ENCODE data around the gene JARID2. TPM values are rescaled to one million over a fixed set of nuclear protein-coding genes. Genes with fewer than 3 reads are reported as not detected.

The JARID2 gene
- total and polyA plus RNA-seq, 8 donors: 2.4 to 42.6 (median 11.5) TPM

DNA sequence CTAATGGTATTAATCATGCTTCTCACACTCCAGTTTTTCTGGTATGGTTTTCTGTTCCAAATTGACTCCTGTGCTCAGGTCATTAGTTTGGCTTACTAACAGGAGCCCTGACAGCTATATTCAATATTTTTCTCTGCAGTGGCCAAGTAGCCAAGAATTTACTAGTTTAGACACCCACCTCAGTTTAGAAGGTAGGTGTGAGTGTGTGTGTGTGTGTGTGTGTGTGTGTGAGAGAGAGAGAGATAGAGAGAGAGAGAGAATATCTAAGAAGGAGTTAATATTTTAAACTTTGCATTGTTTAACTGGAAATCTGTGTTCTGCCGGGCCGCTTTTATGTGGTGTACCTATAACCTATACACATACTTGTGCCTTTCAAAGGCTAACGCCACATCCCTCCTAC lies 18.5 kb downstream of the JARID2 start:
- WGBS, 5 donors: 29 to 49% (median 45%) methylated on average over 3 of the region's 3 CpGs
- peak overlapping the region in 2 of 5 donors; percentile 15 to 22 for H3K27ac ChIP-seq
- H3K36me3 ChIP-seq: no peaks in the 10 kb centered on the region
- H3K9me3 ChIP-seq: no peaks in the 10 kb centered on the region
- no peaks in the 10 kb centered on the region for H3K27me3 ChIP-seq
- no peak overlapping the region for H3K4me3 ChIP-seq
- no peak for DNase-seq
- TF ChIP-seq EP300 (IDR thresholded peaks at IDR 0.05) (no peak), CTCF (IDR thresholded peaks at IDR 0.05) (no peak), POLR2AphosphoS5 (IDR thresholded peaks at IDR 0.05) (no peak), POLR2A (IDR thresholded peaks at IDR 0.05) (no peak)
- intact Hi-C loops (cut with DNase I; ENCODE audit: low total_unique reads): no loop called here
- H3K4me1 ChIP-seq: peaks cover 48 to 91% (median 67%) of the 10 kb centered on the region in 4 donors

- Histone ChIP-seq H3K27me3 (no peaks in the 10 kb centered on the region), H3K4me1 (peaks cover 45 to 91% (median 70%) of the 10 kb centered on the region in 4 donors), H3K27ac (peak overlapping the region in 2 of 5 donors; percentile 15 to 22), H3K9me3 (no peaks in the 10 kb centered on the region), H3K4me3 (no peak overlapping the region), H3K36me3 (no peaks in the 10 kb centered on the region)
- TF ChIP-seq POLR2A (IDR thresholded peaks at IDR 0.05) (no peak), POLR2AphosphoS5 (IDR thresholded peaks at IDR 0.05) (peak in 1 of 3 donors; percentile 6)
- 26 to 40% (median 33%) methylated on average over 7 of the region's 7 CpGs for WGBS, 5 donors
- intact Hi-C loops (cut with DNase I; ENCODE audit: low total_unique reads): no loop called here
- peak in 1 of 2 donors; percentile 69 for DNase-seq
These were observed 19.3 kb downstream of the JARID2 start for GRCh38 chr6:15264902-15265761.

DNA sequence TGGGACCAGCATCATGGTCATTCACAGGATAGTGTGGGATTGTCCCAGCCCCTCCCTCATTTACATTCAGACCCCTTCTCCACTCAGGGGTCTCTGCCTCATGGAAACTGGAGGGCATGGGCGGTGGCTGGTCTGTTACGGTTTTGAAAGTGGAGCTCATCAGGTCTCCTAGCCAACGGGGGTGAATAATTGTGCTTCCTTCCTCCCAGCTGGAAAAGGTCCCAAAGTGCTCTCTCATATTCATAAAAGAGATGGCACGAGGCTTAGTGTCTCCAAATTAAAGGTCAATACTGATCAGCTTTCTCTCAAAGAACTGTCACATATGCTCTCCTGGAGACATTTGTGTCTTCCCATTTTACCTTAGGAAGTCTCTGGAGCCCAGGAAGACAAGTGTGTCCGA lies 19.9 kb downstream of the JARID2 start:
- H3K4me1 ChIP-seq: peaks cover 40 to 91% (median 71%) of the 10 kb centered on the region in 4 donors
- no peak for DNase-seq
- H3K9me3 ChIP-seq: no peaks in the 10 kb centered on the region
- no peak for TF ChIP-seq EP300 (IDR thresholded peaks at IDR 0.05)
- intact Hi-C loops (cut with DNase I; ENCODE audit: low total_unique reads): no loop called here
- H3K36me3 ChIP-seq: no peaks in the 10 kb centered on the region
- no peaks in the 10 kb centered on the region for H3K27me3 ChIP-seq
- WGBS, 5 donors: 52 to 79% (median 68%) methylated on average over 5 of the region's 5 CpGs
- peak overlapping the region in 2 of 5 donors; percentile 22 to 30 for H3K27ac ChIP-seq
- H3K4me3 ChIP-seq: no peak overlapping the region

DNA sequence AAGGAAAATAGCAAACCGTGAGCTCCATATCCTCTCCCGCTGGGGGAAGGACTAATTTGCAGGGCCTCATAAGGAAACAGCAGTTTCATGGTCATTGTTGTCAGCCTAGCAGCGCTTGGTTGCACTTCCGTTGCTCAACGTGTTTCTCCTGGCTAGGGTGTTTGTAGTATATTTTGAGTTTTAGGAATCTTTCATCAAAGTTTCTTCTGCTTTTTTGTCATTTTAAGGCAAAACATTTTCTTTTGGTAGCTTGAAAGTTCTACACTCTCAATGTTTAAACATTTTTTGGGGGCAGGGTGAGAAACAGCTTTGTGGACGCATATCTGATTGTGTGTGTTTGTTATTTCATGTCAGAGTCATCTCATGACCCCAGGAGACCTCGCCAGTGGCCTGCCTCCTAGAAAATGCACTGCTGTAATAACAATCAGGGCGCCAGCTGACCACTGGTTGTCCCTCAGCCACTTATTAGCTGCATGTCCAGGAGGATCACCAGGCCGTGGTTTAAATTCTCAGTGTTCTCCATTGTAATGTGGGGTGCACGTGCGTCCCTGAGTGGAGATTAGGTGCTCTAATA lies 20.6 kb downstream of the JARID2 start:
- no peaks in the 10 kb centered on the region for H3K36me3 ChIP-seq
- TF ChIP-seq POLR2A (IDR thresholded peaks at IDR 0.05) (no peak), EP300 (IDR thresholded peaks at IDR 0.05) (no peak), CTCF (IDR thresholded peaks at IDR 0.05) (no peak), POLR2AphosphoS5 (IDR thresholded peaks at IDR 0.05) (no peak)
- H3K4me1 ChIP-seq: peaks cover 40 to 89% (median 71%) of the 10 kb centered on the region in 4 donors
- H3K4me3 ChIP-seq: no peak overlapping the region
- WGBS, 5 donors: 66 to 77% (median 69%) methylated on average over 11 of the region's 11 CpGs
- intact Hi-C loops (cut with DNase I; ENCODE audit: low total_unique reads): no loop called here
- peak in 1 of 2 donors; percentile 70 for DNase-seq
- no peaks in the 10 kb centered on the region for H3K27me3 ChIP-seq
- no peaks in the 10 kb centered on the region for H3K9me3 ChIP-seq
- peak overlapping the region in 1 of 5 donors; percentile 30 for H3K27ac ChIP-seq

DNA sequence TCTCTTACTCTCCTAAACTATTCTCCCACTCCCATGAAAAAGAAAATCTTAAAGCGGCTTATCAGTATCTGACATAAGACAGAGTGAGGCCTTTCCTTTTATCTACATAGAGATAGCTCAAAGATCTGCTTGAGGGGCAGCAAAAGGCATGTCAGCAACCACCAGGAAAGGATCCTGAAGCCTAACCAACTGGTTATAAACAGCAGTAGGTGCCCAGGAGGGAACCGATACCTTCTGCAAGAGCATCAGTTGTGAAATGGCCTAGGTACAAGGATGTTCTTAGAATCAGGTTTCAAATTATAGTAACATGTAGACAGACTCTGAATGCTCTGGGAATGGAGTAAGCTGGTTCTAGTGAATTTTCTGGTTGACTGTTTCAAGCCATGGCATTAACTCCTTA lies 21.4 kb downstream of the JARID2 start:
- Histone ChIP-seq H3K27me3 (no peaks in the 10 kb centered on the region), H3K27ac (peak overlapping the region in 1 of 5 donors; percentile 29), H3K4me1 (peaks cover 40 to 90% (median 73%) of the 10 kb centered on the region in 4 donors), H3K4me3 (no peak overlapping the region), H3K9me3 (no peaks in the 10 kb centered on the region), H3K36me3 (no peaks in the 10 kb centered on the region)
- WGBS, 5 donors: 88 to 100% (median 94%) methylated on average over 2 of the region's 2 CpGs
- no peak for DNase-seq
- intact Hi-C loops (cut with DNase I; ENCODE audit: low total_unique reads): no loop called here
- TF ChIP-seq CTCF (IDR thresholded peaks at IDR 0.05) (no peak), EP300 (IDR thresholded peaks at IDR 0.05) (no peak), POLR2A (IDR thresholded peaks at IDR 0.05) (no peak)
